Fibroblast of the aortic adventitia (primary cell): ENCODE data around the gene TDP1. TPM values are rescaled to one million over a fixed set of nuclear protein-coding genes. Genes with fewer than 3 reads are reported as not detected.
"Not testable (repeated sequence)": the region's sequence is repeated elsewhere in the genome, so short reads cannot be mapped to it uniquely, and the experiment has no call there.

Experiments used
- DNase-seq: peaks from one replicate; pipeline ENCODE4 v3.0.0-alpha.2; 2010; ENCODE audit warnings: low read depth
- H3K4me3 ChIP-seq: 2 replicates; pipeline ENCODE4 v1.5.1; 2011; ENCODE audit warnings: low read depth, mild to moderate bottlenecking, control low read depth, low read length, moderate library complexity
- CTCF ChIP-seq: IDR thresholded peaks from 2 replicates; pipeline ENCODE4 v1.5.1; 2011; ENCODE audit warnings: mild to moderate bottlenecking, low read length, control low read depth, inconsistent platforms; ENCODE audit not compliant: insufficient read depth
- total RNA-seq: library from RNA; depleted of rRNA; stranded (reverse); fragments of >200 nt; gene quantifications from 2 replicates; pipeline ENCODE4 v1.2.3, GENCODE V29; 2012; ENCODE audit warnings: low replicate concordance

The TDP1 gene
- total RNA-seq, 1 donor, result 28.7 TPM

DNA sequence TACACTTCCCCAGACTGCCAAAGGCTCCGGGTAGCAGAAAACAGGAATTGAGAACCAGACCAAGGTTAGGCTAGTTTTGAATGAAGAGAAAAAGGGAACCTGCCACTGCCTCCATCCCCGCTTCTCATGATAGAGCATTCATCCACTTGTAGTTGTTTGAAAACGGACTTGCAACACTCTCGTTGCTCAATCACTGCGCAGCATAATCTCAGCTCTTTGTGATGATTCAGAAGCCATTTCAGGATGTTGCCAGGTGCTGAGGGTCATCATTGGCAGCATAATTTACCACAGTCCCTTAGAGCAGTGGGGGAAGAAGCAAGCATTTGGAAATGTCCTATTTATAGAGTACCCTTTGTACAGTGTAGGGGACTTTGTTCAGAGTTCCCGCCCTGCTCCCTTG lies 131.7 kb downstream of the TDP1 start:
- peak; percentile 61 for DNase-seq
- H3K4me3 ChIP-seq, result no peak overlapping the region
- no peak for TF ChIP-seq CTCF

- DNase-seq, result no peak
- TF ChIP-seq CTCF, result no peak
These were observed 132.4 kb downstream of the TDP1 start for GRCh38 chr14:90088176-90088575.

GRCh38 chr14:90089486-90089885 lies 133.8 kb downstream of the TDP1 start:
- not testable (repeated sequence) for H3K4me3 ChIP-seq, DNase-seq

More at GRCh38 chr14:90088176-90088575, 132.4 kb downstream of the TDP1 start:
- H3K4me3 ChIP-seq, result no peak overlapping the region

- peak; percentile 80 for DNase-seq
- no peak overlapping the region for H3K4me3 ChIP-seq
- TF ChIP-seq CTCF, result no peak
These were observed 135.7 kb downstream of the TDP1 start for GRCh38 chr14:90091393-90091792.

- peak; percentile 48 for DNase-seq
- TF ChIP-seq CTCF, result no peak
- H3K4me3 ChIP-seq, result no peak overlapping the region
These were observed 138.3 kb downstream of the TDP1 start for GRCh38 chr14:90093942-90094595.

Other genes starting within 250 kb of the TDP1 start
- gene EFCAB11, start 1.2 kb upstream of the TDP1 start, total RNA-seq, result 3.2 and 11.1 TPM in 2 replicates
- gene KCNK13, start 106.1 kb downstream of the TDP1 start, total RNA-seq, result 0.27 TPM in 1 of 2 replicates, not detected in the other